Fibroblast of skin of scalp (primary cell): Measurements from ENCODE around the gene DNAJB7.
"Not testable (repeated sequence)": the region's sequence is repeated elsewhere in the genome, so short reads cannot be mapped to it uniquely, and the experiment has no call there.

Experiments used
- DNase-seq: peaks from one replicate; pipeline ENCODE4 v3.0.0-alpha.2; 2013

Gene DNAJB7

DNA sequence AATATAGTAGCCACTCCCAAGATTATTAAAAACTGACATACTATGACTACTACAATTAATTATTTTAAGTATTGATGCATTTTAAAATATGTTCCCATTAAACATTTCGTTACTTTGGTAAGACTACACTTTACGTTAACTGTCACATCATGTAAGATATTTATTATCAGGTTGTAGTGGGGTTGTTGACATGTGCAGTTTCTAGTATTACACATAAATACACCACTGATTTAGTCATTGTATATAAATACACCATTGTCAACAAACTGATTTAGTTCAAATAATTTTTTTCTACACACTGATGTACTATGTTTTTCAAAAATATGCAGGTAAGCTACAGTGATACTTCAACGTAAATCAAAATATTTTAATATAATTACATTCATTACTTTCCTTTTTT, 17.0 kb downstream of the DNAJB7 start:
- no peak for DNase-seq

DNA sequence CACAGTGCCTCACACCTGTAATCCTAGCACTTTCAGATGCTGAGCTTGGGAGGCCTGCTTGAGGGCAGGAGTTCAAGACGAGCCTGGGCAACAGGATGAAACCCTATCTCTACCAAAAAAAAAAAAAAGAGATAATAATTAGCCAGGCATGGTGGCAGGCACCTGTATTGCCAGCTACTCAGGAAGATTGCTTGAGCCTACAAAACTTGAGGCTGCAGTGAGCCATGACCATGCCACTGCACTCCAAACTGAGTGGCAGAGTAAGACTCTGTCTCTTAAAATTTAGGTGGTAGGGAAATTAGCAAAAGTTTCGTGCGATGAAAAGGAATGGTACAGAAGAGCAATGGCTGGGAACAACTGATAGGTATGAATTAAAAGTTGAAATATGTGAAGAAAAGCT, 23.4 kb downstream of the DNAJB7 start:
- DNase-seq, result no peak

DNA sequence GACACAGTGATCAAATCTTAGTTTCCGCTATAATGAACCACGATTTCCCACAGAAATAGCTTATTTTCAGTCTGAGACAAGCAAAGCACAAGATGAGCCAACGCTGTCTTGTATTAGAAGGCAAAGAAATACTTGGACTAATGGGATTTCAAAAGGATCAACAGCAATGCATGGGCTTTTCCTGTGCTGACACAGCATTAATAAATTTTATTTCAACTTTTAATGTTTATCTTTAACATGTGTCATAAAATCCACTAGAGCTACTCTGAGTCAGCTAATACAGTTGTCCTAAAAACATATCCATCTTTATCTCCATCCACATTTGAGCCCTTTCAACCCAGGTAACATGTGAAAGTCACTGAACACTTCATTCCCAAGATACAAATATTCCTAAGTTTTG, 27.3 kb downstream of the DNAJB7 start:
- no peak for DNase-seq

DNA sequence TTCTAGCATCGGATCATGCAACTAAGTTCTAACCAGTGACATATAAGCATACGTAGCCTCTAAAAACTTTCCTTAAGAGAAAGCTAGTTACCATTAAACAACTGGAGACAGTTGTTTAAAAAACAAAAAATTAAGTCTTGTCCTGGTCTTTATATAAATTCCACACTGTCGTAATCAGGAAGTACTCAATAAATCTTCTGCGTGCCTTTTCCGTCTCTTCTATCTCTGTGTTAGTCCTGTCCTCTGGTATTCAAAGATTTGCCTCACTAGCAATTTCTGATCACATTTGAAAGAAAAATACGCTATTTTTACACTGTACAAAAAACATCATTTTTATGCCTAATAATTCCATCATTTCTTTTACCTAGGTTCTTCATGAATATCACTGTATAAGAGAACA, 32.8 kb downstream of the DNAJB7 start:
- DNase-seq, result no peak

DNA sequence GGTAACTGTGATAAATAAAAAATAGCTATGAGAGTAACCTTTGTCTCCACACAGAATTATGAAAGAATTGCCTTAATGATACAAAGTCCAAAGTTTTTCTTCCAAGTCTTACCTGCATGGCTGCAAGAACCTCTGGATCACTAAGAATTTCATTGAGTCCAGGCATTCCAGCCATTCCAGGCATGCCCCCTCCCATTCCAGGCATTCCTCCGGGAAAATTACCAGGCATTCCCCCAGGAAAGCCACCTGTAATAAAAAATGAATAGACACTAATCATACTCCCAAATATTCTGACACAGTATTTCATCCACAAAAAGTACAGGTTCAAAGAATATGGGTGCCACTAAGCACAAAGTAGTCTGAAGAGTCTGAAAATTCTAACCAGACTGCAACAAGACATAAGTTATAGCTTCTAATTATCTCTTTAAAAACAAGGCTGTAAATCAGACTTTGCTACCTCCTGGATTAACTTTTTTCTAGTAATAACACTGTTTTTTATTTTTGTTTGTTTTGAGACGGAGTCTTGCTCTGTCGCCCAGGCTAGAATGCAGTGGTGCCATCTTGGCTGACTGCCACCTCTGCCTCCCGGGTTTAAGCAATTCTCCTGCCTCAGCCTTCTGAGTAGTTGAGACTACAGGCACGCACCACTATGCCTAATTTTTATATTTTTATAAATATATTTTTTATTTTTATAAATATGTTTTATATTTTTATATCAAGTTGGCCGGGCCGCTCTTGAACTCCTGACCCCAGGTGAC, 34.8 kb downstream of the DNAJB7 start:
- DNase-seq, result no peak

DNA sequence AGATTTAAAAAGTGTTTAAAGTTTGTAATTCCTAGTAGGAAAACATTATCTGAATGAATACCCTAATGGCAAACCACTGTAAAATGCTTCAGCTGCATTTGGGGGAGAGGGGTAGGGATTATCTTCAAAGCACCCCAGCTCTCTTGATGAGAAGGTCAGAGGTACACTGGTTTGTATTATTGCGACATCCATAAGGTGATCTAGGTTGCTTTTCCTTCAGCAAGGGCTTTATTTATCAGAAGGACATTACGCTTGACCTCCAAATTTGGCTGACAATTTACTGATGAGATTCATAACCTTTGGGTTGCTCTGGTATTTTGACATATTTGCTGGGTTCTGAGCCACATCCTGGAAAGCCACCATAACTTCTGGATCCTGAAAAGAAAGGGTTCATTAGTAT, 35.6 kb downstream of the DNAJB7 start:
- DNase-seq, result not testable (repeated sequence)

DNA sequence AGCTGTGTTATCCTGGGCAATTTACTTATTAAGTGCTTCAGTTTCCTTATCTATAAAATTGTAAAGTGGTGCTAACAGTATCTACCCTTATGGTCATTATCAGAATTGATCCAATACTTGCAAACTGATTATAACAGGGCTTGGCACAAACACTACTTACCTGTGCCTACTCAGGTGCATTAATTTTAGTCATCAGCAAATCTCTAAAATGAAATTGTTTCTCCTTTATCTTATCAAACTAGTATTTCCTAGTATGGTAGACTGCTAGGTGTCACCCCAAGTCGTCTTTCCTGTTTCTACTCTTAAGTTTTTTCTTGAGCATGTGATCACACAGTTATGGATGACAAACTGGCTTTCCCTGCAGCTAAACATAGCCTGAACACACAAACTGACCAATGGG, 38.5 kb downstream of the DNAJB7 start:
- DNase-seq, result no peak

DNA sequence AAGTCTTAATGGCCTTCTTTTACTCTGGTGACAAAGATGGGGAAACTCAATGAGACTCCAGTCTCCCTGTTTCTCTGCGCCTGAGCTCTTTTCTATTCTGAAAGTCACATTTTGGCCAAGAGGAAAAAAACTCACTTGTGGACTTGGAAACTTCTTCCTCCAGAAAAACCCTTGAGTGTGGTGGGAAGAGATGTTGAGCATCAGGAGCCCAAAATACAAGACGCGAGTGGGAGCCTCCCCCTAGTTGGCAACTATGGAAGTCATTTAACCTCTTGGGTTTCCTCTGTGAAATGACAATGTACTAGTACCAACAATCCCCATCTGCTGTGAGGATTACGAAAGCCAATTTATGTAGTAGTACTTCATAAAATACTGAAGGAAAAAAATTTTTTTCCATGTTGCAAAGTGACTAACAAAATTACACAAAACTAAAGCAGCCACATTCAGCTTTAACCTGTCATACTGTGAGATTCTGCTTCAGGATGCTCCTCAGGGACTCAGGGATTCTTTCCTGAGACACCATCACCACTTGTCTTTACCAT, 42.2 kb downstream of the DNAJB7 start:
- DNase-seq, result peak; percentile 14

DNA sequence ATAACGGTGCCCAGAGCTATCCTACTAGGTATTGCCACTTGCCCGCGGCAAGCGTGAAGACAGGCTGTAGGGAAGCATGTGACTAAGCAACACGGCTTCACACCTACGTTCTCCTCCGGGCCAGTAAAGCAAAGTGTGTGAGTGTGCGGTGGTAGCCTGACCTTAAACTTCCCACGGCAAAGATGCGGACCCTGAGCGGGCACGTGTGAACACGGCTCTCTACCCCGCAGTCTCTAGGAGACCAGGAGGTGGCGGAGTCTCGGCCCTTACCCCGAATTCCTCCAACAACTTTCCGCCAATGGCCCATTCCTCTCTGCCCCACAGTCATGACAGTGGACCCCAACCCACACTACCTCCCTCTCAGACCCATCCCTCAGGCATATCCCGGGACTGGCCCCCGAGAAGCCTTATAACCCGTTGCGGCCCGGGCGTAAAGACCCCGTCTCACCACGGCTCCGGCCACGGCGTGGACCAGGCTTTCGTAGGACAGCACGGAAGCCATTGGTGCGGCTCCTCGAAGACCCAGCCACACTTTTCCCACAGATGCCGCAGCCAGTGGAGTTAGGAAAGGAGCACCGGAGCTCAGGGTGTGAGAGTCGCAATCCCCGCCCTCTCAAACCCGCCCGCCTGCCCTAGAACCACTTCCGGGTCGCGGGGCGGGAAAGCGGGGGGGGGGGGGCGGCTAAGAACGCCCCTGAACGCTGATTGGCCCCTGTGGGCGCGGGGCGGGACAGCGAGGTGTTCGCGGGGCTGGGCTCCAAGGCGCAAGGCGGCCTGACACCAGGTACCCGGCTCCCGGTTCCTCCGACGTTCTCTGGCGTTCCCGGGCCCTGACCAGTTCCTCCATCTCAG, 42.9 kb downstream of the DNAJB7 start, which contains the start of gene SLC25A17:
TSS of gene SLC25A17 (minus strand) at position 600 of the 852 bp plus-strand sequence. CDS start at position 502, 98 bp downstream.
- DNase-seq, result peak; percentile 83

DNA sequence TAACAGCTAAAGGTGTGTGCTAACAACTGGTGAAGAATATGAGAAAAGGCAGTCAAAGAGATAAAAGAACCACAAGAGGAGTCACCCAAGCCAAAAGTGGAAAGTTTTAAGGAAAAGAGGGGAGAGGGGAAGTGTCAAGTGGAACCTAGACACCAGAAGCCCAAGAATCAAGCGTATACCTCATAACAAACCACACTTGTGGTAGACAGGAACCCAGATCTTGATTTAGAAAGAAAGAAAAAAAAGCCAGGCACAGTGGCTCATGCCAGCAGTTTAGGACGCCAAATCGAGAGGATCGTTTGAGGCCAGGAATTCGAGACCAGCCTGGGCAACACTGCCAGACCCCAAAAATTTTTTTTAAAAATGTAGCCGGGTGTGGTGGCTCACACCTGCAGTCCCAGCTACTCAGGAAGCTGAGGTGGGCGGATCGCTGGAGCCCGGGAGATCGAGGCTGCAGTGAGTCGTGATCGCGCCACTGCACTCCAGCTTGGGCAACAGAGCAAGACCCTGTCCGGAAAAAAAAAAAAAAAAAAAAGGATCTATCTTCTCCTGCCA, 43.6 kb downstream of the DNAJB7 start:
- no peak for DNase-seq

DNA sequence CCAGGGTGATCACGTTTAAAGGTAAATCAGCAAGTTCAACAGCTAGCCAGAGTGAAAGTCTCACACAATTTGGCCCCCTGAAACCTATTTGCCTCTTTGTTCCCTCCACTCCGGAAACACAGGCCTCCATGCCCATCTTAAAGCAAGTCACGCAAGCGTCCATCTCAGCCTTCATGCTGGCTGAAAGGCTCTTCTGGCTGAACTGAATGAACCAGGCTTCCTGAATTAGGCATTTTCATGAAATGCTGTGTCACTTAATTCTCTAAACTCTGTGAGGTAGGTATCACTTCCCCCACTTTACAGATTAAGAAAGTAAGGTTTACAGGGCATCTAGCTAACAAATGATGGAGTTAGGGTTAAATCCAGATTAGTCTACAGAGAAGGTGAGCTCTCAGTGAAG, 44.2 kb downstream of the DNAJB7 start:
- DNase-seq, result no peak

DNA sequence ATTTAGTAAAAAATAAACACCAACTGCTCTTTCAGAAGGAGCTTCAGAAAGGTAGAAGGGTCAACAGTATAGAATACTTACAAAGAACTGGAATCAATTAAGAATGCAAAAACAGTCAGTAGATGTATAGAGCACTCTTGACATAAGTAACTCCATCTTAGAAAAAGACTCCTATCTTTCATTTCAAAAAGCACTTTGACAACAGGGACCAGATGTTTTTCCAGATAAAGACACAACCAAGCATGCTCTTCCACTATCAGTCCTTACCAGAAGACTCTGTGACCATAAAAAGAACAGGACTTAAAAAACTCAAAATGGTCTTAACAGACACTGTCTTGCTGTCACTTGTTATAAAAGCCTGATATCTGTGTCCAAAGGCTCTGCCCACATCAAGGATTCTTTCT, 48.0 kb downstream of the DNAJB7 start:
- no peak for DNase-seq
